IPS-15b (cell line): ENCODE data around the gene CIAO2B.
"Not testable (repeated sequence)": the region's sequence is repeated elsewhere in the genome, so short reads cannot be mapped to it uniquely, and the experiment has no call there.

Experiments
- H3K27me3 ChIP-seq: one replicate; pipeline ENCODE4 v1.6.1; 2013; ENCODE audit warnings: low read length; ENCODE audit not compliant: control insufficient read depth, insufficient read depth
- H3K36me3 ChIP-seq: one replicate; pipeline ENCODE4 v1.6.1; 2013; ENCODE audit warnings: low read length; ENCODE audit not compliant: control insufficient read depth, insufficient read depth
- H3K4me1 ChIP-seq: one replicate; pipeline ENCODE4 v1.6.1; 2013; ENCODE audit warnings: mild to moderate bottlenecking, low read length; ENCODE audit not compliant: control insufficient read depth, insufficient read depth
- H3K4me3 ChIP-seq: one replicate; pipeline ENCODE4 v1.5.1; 2013; ENCODE audit warnings: low read depth, low read length
- H3K9ac ChIP-seq: one replicate; pipeline ENCODE4 v1.6.1; 2013; ENCODE audit warnings: low read depth, mild to moderate bottlenecking, low read length
- H3K9me3 ChIP-seq: one replicate; pipeline ENCODE4 v1.6.1; 2013; ENCODE audit warnings: mild to moderate bottlenecking, low read length; ENCODE audit not compliant: control insufficient read depth, insufficient read depth

The CIAO2B gene

GRCh38 chr16:66904428-66904845, 29.8 kb downstream of the CIAO2B start:
- no peak overlapping the region for H3K9ac ChIP-seq
- H3K36me3 ChIP-seq = no peaks in the 10 kb centered on the region
- no peak overlapping the region for H3K4me3 ChIP-seq
- peaks cover 2% of the 10 kb centered on the region for H3K4me1 ChIP-seq
- H3K27me3 ChIP-seq = peaks cover 5% of the 10 kb centered on the region
- no peaks in the 10 kb centered on the region for H3K9me3 ChIP-seq

DNA sequence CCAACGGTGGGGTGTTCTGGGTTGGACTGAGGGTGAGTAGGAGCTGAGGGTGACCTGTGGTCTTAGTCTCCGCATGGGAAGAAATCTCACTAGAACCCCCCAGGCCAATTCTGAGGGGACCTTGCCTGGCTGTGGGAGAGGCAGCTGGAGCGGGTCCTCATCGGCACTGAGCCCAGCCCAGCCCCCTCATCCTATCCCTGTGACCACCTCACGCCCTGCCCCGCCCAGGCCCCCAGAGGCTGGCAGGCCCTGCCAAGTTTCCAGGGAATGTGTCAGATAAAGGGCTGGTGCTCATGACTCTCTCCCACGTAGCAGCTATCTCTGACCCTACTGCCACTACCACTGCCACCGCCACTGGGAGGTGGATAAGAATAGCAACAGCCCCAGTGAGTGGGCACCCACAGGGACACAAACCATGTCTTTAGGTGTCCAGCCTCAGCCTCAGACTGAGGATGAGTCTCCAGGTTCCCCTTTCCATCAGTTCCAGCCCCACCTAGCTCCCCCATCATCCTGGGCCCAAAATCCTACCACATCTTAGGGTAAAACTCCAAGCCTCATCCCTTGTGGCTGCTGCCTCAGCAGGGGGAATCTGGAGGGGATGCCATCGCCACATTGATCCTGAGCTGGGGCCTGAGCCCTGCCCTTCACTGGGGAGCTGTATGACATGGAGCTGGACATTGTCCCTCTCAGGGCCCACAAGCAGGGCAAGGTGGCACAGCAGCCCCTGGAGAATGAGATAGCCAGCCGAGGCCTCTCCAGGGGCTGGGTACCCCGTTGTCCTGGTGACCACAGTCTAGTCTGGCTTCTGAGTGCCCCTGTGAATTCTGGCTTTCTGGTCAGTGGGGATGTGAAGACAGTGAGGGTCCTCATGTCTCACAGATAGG, 30.4 kb downstream of the CIAO2B start:
- peaks cover 2% of the 10 kb centered on the region for H3K4me1 ChIP-seq

DNA sequence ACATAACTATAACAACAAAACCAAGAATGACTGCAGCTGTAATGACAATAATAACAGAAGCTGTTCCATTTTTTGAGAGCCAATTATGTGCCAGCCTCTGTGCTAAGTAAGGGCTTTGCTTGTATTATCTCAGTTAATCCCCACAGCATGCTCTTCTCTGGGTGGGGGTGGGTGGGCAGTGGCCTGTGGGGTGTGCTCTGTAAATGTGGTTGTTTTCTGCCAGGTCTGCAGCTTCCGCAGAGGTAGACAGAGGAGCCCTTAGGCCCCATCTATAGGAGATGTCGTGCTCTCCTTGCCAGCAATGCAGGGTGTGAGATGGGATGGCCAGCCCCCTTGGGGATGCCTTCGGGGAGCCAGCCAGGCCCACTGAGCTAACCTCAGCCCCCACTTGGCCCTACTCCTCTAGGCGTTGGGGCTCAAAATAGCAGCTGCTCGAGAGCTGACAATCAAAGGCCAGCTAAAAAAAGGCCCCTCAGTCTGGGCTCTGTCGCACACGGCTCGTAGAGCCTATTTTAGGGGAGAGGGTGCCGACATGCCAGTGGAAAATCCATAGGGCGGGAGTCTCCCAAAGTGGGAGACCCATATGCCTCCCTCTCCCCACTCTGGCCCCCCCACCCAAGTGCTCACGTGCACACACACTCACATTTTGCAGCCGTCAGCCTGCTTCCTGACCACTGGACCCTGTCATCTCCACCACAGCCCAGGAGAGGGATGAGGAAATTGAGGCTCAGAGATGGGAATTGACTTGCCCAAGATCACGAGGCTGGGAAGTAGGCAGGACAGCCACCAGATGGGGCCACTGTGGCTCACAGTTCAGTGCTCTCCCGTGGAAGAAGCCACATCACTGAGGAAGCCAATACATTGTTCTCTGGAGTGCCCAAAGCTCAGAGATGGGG, 31.3 kb downstream of the CIAO2B start:
- Histone ChIP-seq H3K9me3 (no peaks in the 10 kb centered on the region), H3K36me3 (no peaks in the 10 kb centered on the region), H3K4me3 (no peak overlapping the region), H3K4me1 (peaks cover 2% of the 10 kb centered on the region), H3K9ac (no peak overlapping the region), H3K27me3 (no peaks in the 10 kb centered on the region)

More for the DNA sequence above, 30.4 kb downstream of the CIAO2B start:
- Histone ChIP-seq H3K27me3 (peaks cover 3% of the 10 kb centered on the region), H3K9me3 (no peaks in the 10 kb centered on the region), H3K4me3 (no peak overlapping the region), H3K36me3 (no peaks in the 10 kb centered on the region), H3K9ac (no peak overlapping the region)

GRCh38 chr16:66901626-66902025, 32.6 kb downstream of the CIAO2B start:
- H3K9ac ChIP-seq = no peak overlapping the region
- H3K4me3 ChIP-seq = no peak overlapping the region
- H3K36me3 ChIP-seq = no peaks in the 10 kb centered on the region
- no peaks in the 10 kb centered on the region for H3K9me3 ChIP-seq
- peaks cover 2% of the 10 kb centered on the region for H3K4me1 ChIP-seq
- no peaks in the 10 kb centered on the region for H3K27me3 ChIP-seq

DNA sequence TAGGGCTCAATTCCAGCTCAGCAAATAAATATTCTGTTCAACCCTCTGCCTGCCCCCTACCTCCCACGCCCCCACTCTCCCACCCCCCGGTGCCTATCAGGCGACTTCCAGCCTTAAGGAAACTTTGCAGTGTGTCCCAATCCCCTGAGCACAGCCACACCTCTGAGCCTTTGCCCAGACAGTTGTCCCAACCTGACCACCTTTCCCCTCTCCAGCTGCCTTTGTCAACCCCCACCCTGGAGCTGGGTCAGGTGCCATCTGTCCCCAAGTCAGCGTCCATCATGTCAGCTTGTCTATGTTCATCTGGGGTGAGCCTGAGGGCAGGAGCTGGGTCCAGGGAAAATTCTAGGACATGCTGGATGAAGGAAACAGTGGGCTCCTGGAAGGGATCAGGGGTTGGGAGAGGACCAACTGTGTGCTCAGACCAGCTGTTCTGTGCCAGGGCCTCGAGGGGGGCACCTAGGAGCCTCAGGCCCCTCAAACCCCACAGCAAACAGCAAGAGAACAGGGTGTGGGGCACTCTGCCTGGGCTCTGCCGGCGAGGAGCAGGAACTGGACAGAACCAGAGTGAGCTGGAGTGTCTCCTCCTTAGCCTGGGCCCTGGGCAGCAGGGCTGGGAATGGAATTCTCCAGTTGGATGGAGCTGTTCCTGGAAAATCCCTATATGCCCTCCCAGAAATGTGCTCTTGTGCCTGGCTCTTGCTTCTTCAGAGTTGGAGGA, 33.3 kb downstream of the CIAO2B start:
- Histone ChIP-seq H3K4me1 (peaks cover 2% of the 10 kb centered on the region), H3K27me3 (no peaks in the 10 kb centered on the region), H3K9ac (no peak overlapping the region), H3K36me3 (no peaks in the 10 kb centered on the region), H3K9me3 (no peaks in the 10 kb centered on the region), H3K4me3 (no peak overlapping the region)

- Histone ChIP-seq H3K36me3 (no peaks in the 10 kb centered on the region), H3K9me3 (no peaks in the 10 kb centered on the region), H3K27me3 (no peaks in the 10 kb centered on the region), H3K4me1 (peaks cover 2% of the 10 kb centered on the region), H3K9ac (no peak overlapping the region), H3K4me3 (no peak overlapping the region)
These were observed 34.1 kb downstream of the CIAO2B start for GRCh38 chr16:66899945-66900710.

GRCh38 chr16:66899310-66899944, 34.8 kb downstream of the CIAO2B start:
- no peaks in the 10 kb centered on the region for H3K9me3 ChIP-seq
- H3K27me3 ChIP-seq = no peaks in the 10 kb centered on the region
- H3K9ac ChIP-seq = no peak overlapping the region
- H3K4me3 ChIP-seq = no peak overlapping the region
- no peaks in the 10 kb centered on the region for H3K36me3 ChIP-seq
- peaks cover 2% of the 10 kb centered on the region for H3K4me1 ChIP-seq

- Histone ChIP-seq H3K9ac (no peak overlapping the region), H3K27me3 (no peaks in the 10 kb centered on the region), H3K36me3 (no peaks in the 10 kb centered on the region), H3K4me1 (peaks cover 2% of the 10 kb centered on the region), H3K9me3 (no peaks in the 10 kb centered on the region), H3K4me3 (no peak overlapping the region)
These were observed 35.3 kb downstream of the CIAO2B start for GRCh38 chr16:66898933-66899309.

GRCh38 chr16:66898207-66898606, 36.0 kb downstream of the CIAO2B start:
- Histone ChIP-seq H3K9ac (no peak overlapping the region), H3K27me3 (no peaks in the 10 kb centered on the region), H3K9me3 (no peaks in the 10 kb centered on the region), H3K4me1 (peaks cover 2% of the 10 kb centered on the region), H3K36me3 (no peaks in the 10 kb centered on the region), H3K4me3 (no peak overlapping the region)

DNA sequence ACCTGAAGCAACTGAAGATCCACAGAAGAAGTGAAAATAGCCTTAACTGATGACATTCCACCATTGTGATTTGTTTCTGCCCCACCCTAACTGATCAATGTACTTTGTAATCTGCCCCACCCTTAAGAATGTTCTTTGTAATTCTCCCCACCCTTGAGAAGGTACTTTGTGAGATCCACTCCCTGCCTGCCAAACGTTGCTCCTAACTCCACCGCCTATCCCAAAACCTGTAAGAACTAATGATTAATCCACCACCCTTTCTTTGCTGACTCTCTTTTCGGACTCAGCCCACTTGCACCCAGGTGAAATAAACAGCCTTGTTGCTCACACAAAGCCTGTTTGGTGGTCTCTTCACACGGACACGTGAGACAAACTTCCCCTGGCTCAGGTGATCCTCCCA, 37.5 kb downstream of the CIAO2B start:
- not testable (repeated sequence) for H3K27me3 ChIP-seq, H3K36me3 ChIP-seq, H3K9ac ChIP-seq, H3K4me3 ChIP-seq, H3K9me3 ChIP-seq, H3K4me1 ChIP-seq
